ENCODE measurements around the gene ACSM4. TPM values are rescaled to one million over a fixed set of nuclear protein-coding genes. Genes with fewer than 3 reads are reported as not detected.
A peak's percentile ranks its signal among the peaks of the same experiment; 100 is the strongest.
"Not testable (repeated sequence)": the region's sequence is repeated elsewhere in the genome, so short reads cannot be mapped to it uniquely, and the experiment has no call there.

ACSM4 gene
- total and polyA plus RNA-seq, 2 experiments from 2014 or later, result not detected

- Histone ChIP-seq H3K4me3 (no peak overlapping the region), H3K36me3 (replicated peaks; ENCODE audit: insufficient read depth, low read depth) (no peaks in the 10 kb centered on the region), H3K9me2 (replicated peaks; ENCODE audit: insufficient read depth) (no peaks in the 10 kb centered on the region), H3K27me3 (no peaks in the 10 kb centered on the region), H3K79me2 (no peaks in the 10 kb centered on the region), H3K4me1 (ENCODE audit: insufficient read depth) (no peaks in the 10 kb centered on the region), H2AFZ (no peak overlapping the region), H3K4me2 (no peak overlapping the region), H3K9me3 (ENCODE audit: low read depth) (no peaks in the 10 kb centered on the region), H3K27ac (no peak overlapping the region), H4K20me1 (ENCODE audit: insufficient read depth, poor library complexity, severe bottlenecking) (no peaks in the 10 kb centered on the region)
- WGBS (ENCODE audit: low lambda C conversion rate, missing lambda C conversion rate), result 50% methylated on average over 2 of the region's 2 CpGs
- no peak for DNase-seq (ENCODE audit: low spot score)
- TF ChIP-seq CTCF (IDR thresholded peaks at IDR 0.05; ENCODE audit: poor library complexity) (no peak), EZH2 (IDR thresholded peaks at IDR 0.05; ENCODE audit: borderline replicate concordance) (no peak), EZH2phosphoT487 (IDR thresholded peaks at IDR 0.05; ENCODE audit: low read depth, severe bottlenecking, unreplicated experiment) (no peak)
Measured at GRCh38 chr12:7289743-7290142, 14.1 kb upstream of the ACSM4 start.

DNA sequence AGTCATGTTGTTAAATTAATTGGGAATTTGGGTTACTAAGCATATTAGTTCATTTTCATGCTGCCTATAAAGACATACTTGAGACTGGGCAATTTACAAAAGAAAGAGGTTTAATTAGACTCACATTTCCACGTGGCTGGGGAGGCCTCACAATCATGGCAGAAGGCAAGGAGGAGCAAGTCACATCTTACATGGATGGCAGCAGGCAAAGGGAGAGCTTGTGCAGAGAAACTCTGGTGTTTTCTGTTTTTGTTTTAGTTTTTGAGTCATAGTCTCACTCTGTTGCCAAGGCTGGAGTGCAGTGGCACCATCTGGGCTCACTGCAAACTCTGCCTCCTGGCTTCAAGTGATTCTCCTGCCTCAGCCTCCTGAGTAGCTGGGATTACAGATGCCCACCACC lies 13.3 kb upstream of the ACSM4 start:
- not testable (repeated sequence) for H4K20me1 ChIP-seq (ENCODE audit: insufficient read depth, poor library complexity, severe bottlenecking); DNase-seq (ENCODE audit: low spot score); H3K27ac ChIP-seq; H3K4me3 ChIP-seq; H3K9me3 ChIP-seq (ENCODE audit: low read depth); H3K27me3 ChIP-seq; H3K4me1 ChIP-seq (ENCODE audit: insufficient read depth); H3K79me2 ChIP-seq; H3K36me3 ChIP-seq (replicated peaks; ENCODE audit: insufficient read depth, low read depth); H3K4me2 ChIP-seq; H3K9me2 ChIP-seq (replicated peaks; ENCODE audit: insufficient read depth); H2AFZ ChIP-seq
- WGBS (ENCODE audit: low lambda C conversion rate, missing lambda C conversion rate), result 35% methylated on average over 1 of the region's 1 CpG

DNA sequence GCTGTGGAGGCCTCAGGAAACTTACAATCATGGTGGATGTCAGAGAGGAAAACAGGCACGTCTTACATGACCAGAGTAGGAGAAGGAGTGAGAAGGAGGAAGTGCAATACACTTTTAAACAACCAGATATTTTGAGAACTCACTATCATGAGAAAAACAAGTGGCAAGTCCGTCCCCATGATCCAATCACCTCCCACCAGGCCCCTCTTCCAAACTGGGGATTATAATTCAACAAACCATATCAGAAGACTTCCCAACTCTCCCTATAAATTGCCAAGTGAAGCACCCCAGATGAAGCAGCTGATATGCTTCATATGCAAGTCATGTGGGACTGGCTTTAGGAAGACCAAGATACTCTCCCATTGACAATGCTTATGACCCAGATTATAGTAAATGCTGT lies 11.6 kb upstream of the ACSM4 start:
- no peak overlapping the region for H3K27ac ChIP-seq
- TF ChIP-seq EZH2phosphoT487 (IDR thresholded peaks at IDR 0.05; ENCODE audit: low read depth, severe bottlenecking, unreplicated experiment) (no peak), CTCF (IDR thresholded peaks at IDR 0.05; ENCODE audit: poor library complexity) (no peak), EZH2 (IDR thresholded peaks at IDR 0.05; ENCODE audit: borderline replicate concordance) (no peak)
- H3K4me1 ChIP-seq (ENCODE audit: insufficient read depth), result no peaks in the 10 kb centered on the region
- no peaks in the 10 kb centered on the region for H4K20me1 ChIP-seq (ENCODE audit: insufficient read depth, poor library complexity, severe bottlenecking)
- H3K79me2 ChIP-seq, result no peaks in the 10 kb centered on the region
- H3K4me3 ChIP-seq, result no peak overlapping the region
- no peak for DNase-seq (ENCODE audit: low spot score)
- H3K9me3 ChIP-seq (ENCODE audit: low read depth), result no peaks in the 10 kb centered on the region
- H3K36me3 ChIP-seq (replicated peaks; ENCODE audit: insufficient read depth, low read depth), result no peaks in the 10 kb centered on the region
- no peaks in the 10 kb centered on the region for H3K27me3 ChIP-seq
- H2AFZ ChIP-seq, result no peak overlapping the region
- no peak overlapping the region for H3K4me2 ChIP-seq
- no peaks in the 10 kb centered on the region for H3K9me2 ChIP-seq (replicated peaks; ENCODE audit: insufficient read depth)
- 84% methylated on average over 2 of the region's 2 CpGs for WGBS (ENCODE audit: low lambda C conversion rate, missing lambda C conversion rate)

GRCh38 chr12:7293670-7294069 lies 10.2 kb upstream of the ACSM4 start:
- Histone ChIP-seq H3K4me1 (ENCODE audit: insufficient read depth) (no peaks in the 10 kb centered on the region), H3K9me3 (ENCODE audit: low read depth) (no peaks in the 10 kb centered on the region), H2AFZ (no peak overlapping the region), H3K27ac (no peak overlapping the region), H3K4me3 (no peak overlapping the region), H3K4me2 (no peak overlapping the region), H3K27me3 (no peaks in the 10 kb centered on the region), H3K36me3 (replicated peaks; ENCODE audit: insufficient read depth, low read depth) (no peaks in the 10 kb centered on the region), H3K79me2 (no peaks in the 10 kb centered on the region), H4K20me1 (ENCODE audit: insufficient read depth, poor library complexity, severe bottlenecking) (no peaks in the 10 kb centered on the region), H3K9me2 (replicated peaks; ENCODE audit: insufficient read depth) (no peaks in the 10 kb centered on the region)
- 62% methylated on average over 1 of the region's 1 CpG for WGBS (ENCODE audit: low lambda C conversion rate, missing lambda C conversion rate)
- peak; percentile 10 for DNase-seq (ENCODE audit: low spot score)
- no peak for TF ChIP-seq CTCF (IDR thresholded peaks at IDR 0.05; ENCODE audit: poor library complexity)
- TF ChIP-seq EZH2phosphoT487 (IDR thresholded peaks at IDR 0.05; ENCODE audit: low read depth, severe bottlenecking, unreplicated experiment), result no peak
- no peak for TF ChIP-seq EZH2 (IDR thresholded peaks at IDR 0.05; ENCODE audit: borderline replicate concordance)

Data from hepatocyte (in vitro differentiated cells).